WTC11 (cell line): Measurements from ENCODE around the gene PKP3. TPM values are rescaled to one million over a fixed set of nuclear protein-coding genes. Genes with fewer than 3 reads are reported as not detected.

Experiments used
- ATAC-seq: fragments of 200-7000 bp; cut with Tn5 transposase; 2 replicates; pipeline ENCODE4 v1.10.0; 2021; ENCODE audit warnings: mild to moderate bottlenecking, moderate library complexity
- CTCF ChIA-PET: fragments of 300-600 bp; sonication (Branson Sonifier 250); formaldehyde crosslinking; loops from one replicate; lab custom pipeline; 2021; ENCODE audit warnings: antibody characterized with exemption; lab: Charles Lee
- POLR2A ChIA-PET: fragments of 350-600 bp; sonication (Branson Sonifier 250); formaldehyde crosslinking; loops from one replicate; lab custom pipeline; 2021; ENCODE audit warnings: antibody characterized with exemption; lab: Charles Lee
- DNase-seq: peaks from one replicate; pipeline ENCODE4 v3.0.0; 2021; ENCODE audit warnings: low spot score
- H3K27ac Mint-ChIP-seq: 2 replicates; pipeline ENCODE4 v1.8.0; 2021; ENCODE audit warnings: mixed read lengths
- H3K27me3 Mint-ChIP-seq: 2 replicates; pipeline ENCODE4 v1.8.0; 2021; ENCODE audit warnings: low read depth, mild to moderate bottlenecking, moderate library complexity, mixed read lengths
- H3K36me3 Mint-ChIP-seq: 2 replicates; pipeline ENCODE4 v1.8.0; 2021; ENCODE audit warnings: mixed read lengths
- H3K4me1 Mint-ChIP-seq: 2 replicates; pipeline ENCODE4 v1.8.0; 2022; ENCODE audit warnings: mixed read lengths
- H3K4me3 Mint-ChIP-seq: 2 replicates; pipeline ENCODE4 v1.8.0; 2021; ENCODE audit warnings: mild to moderate bottlenecking, moderate library complexity, mixed read lengths
- H3K9me3 Mint-ChIP-seq: 2 replicates; pipeline ENCODE4 v1.8.0; 2021; ENCODE audit warnings: mixed read lengths
- ATF1 ChIP-seq: sonication (generic); formaldehyde crosslinking; IDR thresholded peaks from 2 replicates; pipeline ENCODE4 v1.8.1; 2023; ENCODE audit warnings: mild to moderate bottlenecking, moderate library complexity, missing genetic modification reagents
- GABPB1 ChIP-seq: sonication (generic); formaldehyde crosslinking; IDR thresholded peaks from 2 replicates; pipeline ENCODE4 v1.8.1; 2023; ENCODE audit warnings: mild to moderate bottlenecking, missing genetic modification reagents
- GRHL2 ChIP-seq: fragments of 250-450 bp; sonication (Bioruptor Pico); IDR thresholded peaks from 2 replicates; pipeline ENCODE4 v1.8.0; 2022; ENCODE audit warnings: mild to moderate bottlenecking, moderate library complexity; ENCODE audit not compliant: insufficient replicate concordance, severe bottlenecking
- GTF2I ChIP-seq: fragments of 250-450 bp; sonication (Bioruptor Pico); conservative IDR thresholded peaks from 2 replicates; pipeline ENCODE4 v1.4.0; 2021; ENCODE audit warnings: mild to moderate bottlenecking
- IRF2 ChIP-seq: sonication (generic); formaldehyde crosslinking; IDR thresholded peaks from 2 replicates; pipeline ENCODE4 v1.8.0; 2022; ENCODE audit warnings: low read depth, missing genetic modification reagents, borderline replicate concordance
- MYBL2 ChIP-seq: sonication (generic); formaldehyde crosslinking; IDR thresholded peaks from 2 replicates; pipeline ENCODE4 v1.8.1; 2023; ENCODE audit warnings: mild to moderate bottlenecking, moderate library complexity, missing genetic modification reagents
- NR2C2 ChIP-seq: sonication (generic); formaldehyde crosslinking; IDR thresholded peaks from 2 replicates; pipeline ENCODE4 v1.8.0; 2022; ENCODE audit warnings: mild to moderate bottlenecking, missing genetic modification reagents
- TP53 ChIP-seq: sonication (generic); formaldehyde crosslinking; IDR thresholded peaks from 2 replicates; pipeline ENCODE4 v1.8.1; 2023; ENCODE audit warnings: mild to moderate bottlenecking, missing genetic modification reagents
- total RNA-seq: library from RNA; stranded (reverse); gene quantifications from 3 replicates; pipeline ENCODE4 v1.2.3, GENCODE V29; 2021
- TF ChIP-seq, protein P1 (sequence below): sonication (generic); formaldehyde crosslinking; IDR thresholded peaks from 2 replicates; pipeline ENCODE4 v1.8.1; 2022; ENCODE audit warnings: mild to moderate bottlenecking, moderate library complexity, missing genetic modification reagents
- TF ChIP-seq, protein P2 (sequence below): sonication (generic); formaldehyde crosslinking; IDR thresholded peaks from 2 replicates; pipeline ENCODE4 v1.8.0; 2022; ENCODE audit warnings: mild to moderate bottlenecking, missing genetic modification reagents
- TF ChIP-seq, protein P3 (sequence below): sonication (generic); formaldehyde crosslinking; IDR thresholded peaks from 2 replicates; pipeline ENCODE4 v1.8.1; 2023; ENCODE audit warnings: mild to moderate bottlenecking, moderate library complexity, missing genetic modification reagents
- TF ChIP-seq, protein P4 (sequence below): sonication (generic); formaldehyde crosslinking; IDR thresholded peaks from 2 replicates; pipeline ENCODE4 v1.8.1; 2022; ENCODE audit warnings: missing genetic modification reagents, borderline replicate concordance
- TF ChIP-seq, protein P5 (sequence below): fragments of 250-450 bp; sonication (Bioruptor Pico); conservative IDR thresholded peaks from 2 replicates; pipeline ENCODE4 v1.9.0; 2021; ENCODE audit warnings: mild to moderate bottlenecking
- TF ChIP-seq, protein P6 (sequence below): sonication (generic); formaldehyde crosslinking; IDR thresholded peaks from 2 replicates; pipeline ENCODE4 v1.8.1; 2023; ENCODE audit warnings: mild to moderate bottlenecking, missing genetic modification reagents, moderate library complexity
- TF ChIP-seq, protein P7 (sequence below): sonication (generic); formaldehyde crosslinking; IDR thresholded peaks from 2 replicates; pipeline ENCODE4 v1.8.1; 2022; ENCODE audit warnings: low read depth, mild to moderate bottlenecking, moderate library complexity, missing genetic modification reagents, borderline replicate concordance

The PKP3 gene
- total RNA-seq, 1 experiment from 2014 or later = 17.3 TPM

DNA sequence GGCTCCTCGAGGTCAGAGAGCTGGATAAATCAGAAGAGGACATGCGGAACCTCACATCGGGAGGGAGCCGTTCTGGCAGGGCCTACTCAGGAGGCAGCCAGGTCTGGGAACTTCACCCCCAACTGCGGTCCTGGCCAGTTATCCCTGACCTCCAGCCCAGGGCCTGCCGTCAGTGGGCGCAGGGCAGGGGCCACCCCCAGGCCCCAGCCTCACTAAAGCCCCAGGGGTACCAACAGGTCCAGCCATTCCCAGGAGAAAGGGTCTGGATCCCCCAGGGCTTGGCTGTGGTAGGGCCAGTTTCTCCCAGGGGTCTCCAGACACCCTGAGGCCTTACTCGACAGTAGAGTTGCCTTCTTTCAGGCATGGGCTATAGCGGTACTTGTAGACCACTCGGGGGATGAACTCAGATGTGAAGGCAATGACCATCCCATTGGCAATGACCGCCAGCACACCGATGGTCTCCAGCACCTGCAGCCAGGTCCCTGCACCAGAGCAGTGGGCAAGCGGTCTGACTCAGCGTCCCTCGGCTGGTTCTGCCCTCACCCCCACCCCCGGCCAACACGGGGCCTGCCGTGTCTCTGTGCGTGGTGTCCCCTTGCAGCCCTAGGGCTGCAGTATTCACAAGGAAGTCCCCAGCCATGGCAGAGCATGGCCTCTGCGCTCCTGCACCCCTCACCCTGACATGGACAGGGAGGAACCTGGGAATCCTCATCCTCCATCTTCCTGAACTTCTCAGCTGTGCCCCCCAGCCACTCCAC lies 25.4 kb downstream of the PKP3 start:
- Mint-ChIP-seq H3K36me3 (no peaks in the 10 kb centered on the region), H3K4me1 (peaks cover 21% of the 10 kb centered on the region), H3K4me3 (no peak overlapping the region), H3K9me3 (no peaks in the 10 kb centered on the region), H3K27me3 (peaks cover 13% of the 10 kb centered on the region), H3K27ac (no peak overlapping the region)
- TF ChIP-seq IRF2 = no peak
- TF ChIP-seq NR2C2 (CRISPR knock-in tag) = no peak
- TF ChIP-seq ATF1 (CRISPR knock-in tag) = no peak
- TF ChIP-seq, protein P1, sequence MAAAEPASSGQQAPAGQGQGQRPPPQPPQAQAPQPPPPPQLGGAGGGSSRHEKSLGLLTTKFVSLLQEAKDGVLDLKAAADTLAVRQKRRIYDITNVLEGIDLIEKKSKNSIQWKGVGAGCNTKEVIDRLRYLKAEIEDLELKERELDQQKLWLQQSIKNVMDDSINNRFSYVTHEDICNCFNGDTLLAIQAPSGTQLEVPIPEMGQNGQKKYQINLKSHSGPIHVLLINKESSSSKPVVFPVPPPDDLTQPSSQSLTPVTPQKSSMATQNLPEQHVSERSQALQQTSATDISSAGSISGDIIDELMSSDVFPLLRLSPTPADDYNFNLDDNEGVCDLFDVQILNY (CRISPR knock-in tag) = no peak
- TF ChIP-seq, protein P2, sequence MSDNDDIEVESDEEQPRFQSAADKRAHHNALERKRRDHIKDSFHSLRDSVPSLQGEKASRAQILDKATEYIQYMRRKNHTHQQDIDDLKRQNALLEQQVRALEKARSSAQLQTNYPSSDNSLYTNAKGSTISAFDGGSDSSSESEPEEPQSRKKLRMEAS (CRISPR knock-in tag) = no peak
- TF ChIP-seq, protein P3, sequence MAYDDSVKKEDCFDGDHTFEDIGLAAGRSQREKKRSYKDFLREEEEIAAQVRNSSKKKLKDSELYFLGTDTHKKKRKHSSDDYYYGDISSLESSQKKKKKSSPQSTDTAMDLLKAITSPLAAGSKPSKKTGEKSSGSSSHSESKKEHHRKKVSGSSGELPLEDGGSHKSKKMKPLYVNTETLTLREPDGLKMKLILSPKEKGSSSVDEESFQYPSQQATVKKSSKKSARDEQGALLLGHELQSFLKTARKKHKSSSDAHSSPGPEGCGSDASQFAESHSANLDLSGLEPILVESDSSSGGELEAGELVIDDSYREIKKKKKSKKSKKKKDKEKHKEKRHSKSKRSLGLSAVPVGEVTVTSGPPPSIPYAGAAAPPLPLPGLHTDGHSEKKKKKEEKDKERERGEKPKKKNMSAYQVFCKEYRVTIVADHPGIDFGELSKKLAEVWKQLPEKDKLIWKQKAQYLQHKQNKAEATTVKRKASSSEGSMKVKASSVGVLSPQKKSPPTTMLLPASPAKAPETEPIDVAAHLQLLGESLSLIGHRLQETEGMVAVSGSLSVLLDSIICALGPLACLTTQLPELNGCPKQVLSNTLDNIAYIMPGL (CRISPR knock-in tag) = no peak
- no peak for TF ChIP-seq GABPB1 (CRISPR knock-in tag)
- TF ChIP-seq GTF2I (CRISPR knock-in tag) = no peak
- TF ChIP-seq, protein P4, sequence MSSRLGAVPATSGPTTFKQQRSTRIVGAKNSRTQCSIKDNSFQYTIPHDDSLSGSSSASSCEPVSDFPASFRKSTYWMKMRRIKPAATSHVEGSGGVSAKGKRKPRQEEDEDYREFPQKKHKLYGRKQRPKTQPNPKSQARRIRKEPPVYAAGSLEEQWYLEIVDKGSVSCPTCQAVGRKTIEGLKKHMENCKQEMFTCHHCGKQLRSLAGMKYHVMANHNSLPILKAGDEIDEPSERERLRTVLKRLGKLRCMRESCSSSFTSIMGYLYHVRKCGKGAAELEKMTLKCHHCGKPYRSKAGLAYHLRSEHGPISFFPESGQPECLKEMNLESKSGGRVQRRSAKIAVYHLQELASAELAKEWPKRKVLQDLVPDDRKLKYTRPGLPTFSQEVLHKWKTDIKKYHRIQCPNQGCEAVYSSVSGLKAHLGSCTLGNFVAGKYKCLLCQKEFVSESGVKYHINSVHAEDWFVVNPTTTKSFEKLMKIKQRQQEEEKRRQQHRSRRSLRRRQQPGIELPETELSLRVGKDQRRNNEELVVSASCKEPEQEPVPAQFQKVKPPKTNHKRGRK (CRISPR knock-in tag) = no peak
- TF ChIP-seq, protein P5, sequence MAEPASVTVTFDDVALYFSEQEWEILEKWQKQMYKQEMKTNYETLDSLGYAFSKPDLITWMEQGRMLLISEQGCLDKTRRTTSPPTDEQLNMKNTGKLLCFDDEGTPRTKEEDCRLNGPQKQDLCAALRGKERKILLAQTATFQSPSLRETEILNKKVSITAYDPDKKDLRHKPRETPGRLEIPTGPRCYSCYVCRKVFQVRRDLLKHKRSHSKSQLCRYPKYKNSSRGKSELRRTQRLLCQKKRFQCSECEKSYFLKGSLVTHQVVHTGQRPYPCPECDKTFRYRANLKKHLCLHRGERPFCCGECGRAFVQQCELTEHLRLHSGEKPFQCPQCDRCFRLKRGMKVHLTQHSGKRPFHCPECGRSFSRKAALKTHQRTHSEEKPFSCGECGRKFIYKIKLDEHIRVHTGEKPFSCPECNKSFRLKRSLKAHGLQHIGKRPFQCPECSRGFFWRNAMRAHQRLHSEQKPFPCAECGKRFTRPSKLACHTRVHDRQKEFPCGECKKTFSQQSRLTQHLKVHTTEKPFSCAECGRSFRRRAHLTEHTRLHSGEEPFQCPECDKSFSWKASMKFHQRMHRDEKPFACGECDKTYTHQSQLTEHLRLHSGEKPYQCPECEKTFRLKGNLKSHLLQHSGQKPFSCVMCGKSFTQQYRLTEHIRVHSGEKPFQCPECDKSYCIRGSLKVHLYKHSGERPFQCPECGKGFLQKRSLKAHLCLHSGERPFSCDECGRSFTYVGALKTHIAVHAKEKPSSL (CRISPR knock-in tag) = no peak
- TF ChIP-seq GRHL2 = no peak
- TF ChIP-seq, protein P6, sequence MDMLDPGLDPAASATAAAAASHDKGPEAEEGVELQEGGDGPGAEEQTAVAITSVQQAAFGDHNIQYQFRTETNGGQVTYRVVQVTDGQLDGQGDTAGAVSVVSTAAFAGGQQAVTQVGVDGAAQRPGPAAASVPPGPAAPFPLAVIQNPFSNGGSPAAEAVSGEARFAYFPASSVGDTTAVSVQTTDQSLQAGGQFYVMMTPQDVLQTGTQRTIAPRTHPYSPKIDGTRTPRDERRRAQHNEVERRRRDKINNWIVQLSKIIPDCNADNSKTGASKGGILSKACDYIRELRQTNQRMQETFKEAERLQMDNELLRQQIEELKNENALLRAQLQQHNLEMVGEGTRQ (CRISPR knock-in tag) = no peak
- TF ChIP-seq, protein P7, sequence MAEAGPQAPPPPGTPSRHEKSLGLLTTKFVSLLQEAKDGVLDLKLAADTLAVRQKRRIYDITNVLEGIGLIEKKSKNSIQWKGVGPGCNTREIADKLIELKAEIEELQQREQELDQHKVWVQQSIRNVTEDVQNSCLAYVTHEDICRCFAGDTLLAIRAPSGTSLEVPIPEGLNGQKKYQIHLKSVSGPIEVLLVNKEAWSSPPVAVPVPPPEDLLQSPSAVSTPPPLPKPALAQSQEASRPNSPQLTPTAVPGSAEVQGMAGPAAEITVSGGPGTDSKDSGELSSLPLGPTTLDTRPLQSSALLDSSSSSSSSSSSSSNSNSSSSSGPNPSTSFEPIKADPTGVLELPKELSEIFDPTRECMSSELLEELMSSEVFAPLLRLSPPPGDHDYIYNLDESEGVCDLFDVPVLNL = no peak
- no peak for TF ChIP-seq TP53
- TF ChIP-seq MYBL2 (CRISPR knock-in tag) = no peak
- ChIA-PET CTCF (no interaction called here), POLR2A (no interaction called here)
- ATAC-seq (no peak), DNase-seq (peak; percentile 10)
